Ishikawa (cell line): ENCODE results near the gene TRIM15.

Experiments
- CEBPB ChIP-seq: IDR thresholded peaks from 2 replicates; pipeline ENCODE4 v1.6.1; 2012
- CREB1 ChIP-seq: IDR thresholded peaks from 2 replicates; pipeline ENCODE4 v1.6.1; 2012; ENCODE audit warnings: low read depth
- EGR1 ChIP-seq: IDR thresholded peaks from 2 replicates; pipeline ENCODE4 v1.6.1; 2012
- EP300 ChIP-seq: IDR thresholded peaks from 2 replicates; pipeline ENCODE4 v1.6.1; 2012; ENCODE audit warnings: borderline replicate concordance
- FOXM1 ChIP-seq: IDR thresholded peaks from 2 replicates; pipeline ENCODE4 v1.6.1; 2012; ENCODE audit warnings: low read depth, borderline replicate concordance
- MAX ChIP-seq: IDR thresholded peaks from 2 replicates; pipeline ENCODE4 v1.6.1; 2012
- NFIC ChIP-seq: IDR thresholded peaks from 2 replicates; pipeline ENCODE4 v1.6.1; 2012
- RAD21 ChIP-seq: IDR thresholded peaks from 2 replicates; pipeline ENCODE4 v1.6.1; 2012; ENCODE audit warnings: low read depth
- TAF1 ChIP-seq: IDR thresholded peaks from 2 replicates; pipeline ENCODE4 v1.6.1; 2012; ENCODE audit warnings: low read depth, mild to moderate bottlenecking
- TCF12 ChIP-seq: IDR thresholded peaks from 2 replicates; pipeline ENCODE4 v1.6.1; 2012; ENCODE audit warnings: low read depth
- TEAD4 ChIP-seq: IDR thresholded peaks from 2 replicates; pipeline ENCODE4 v1.6.1; 2012
- USF1 ChIP-seq: IDR thresholded peaks from 2 replicates; pipeline ENCODE4 v1.6.1; 2012
- YY1 ChIP-seq: IDR thresholded peaks from 2 replicates; pipeline ENCODE4 v1.6.1; 2012; ENCODE audit warnings: low read depth
- ZBTB7A ChIP-seq: IDR thresholded peaks from 2 replicates; pipeline ENCODE4 v1.6.1; 2012; ENCODE audit warnings: low read depth
- TF ChIP-seq, protein P1 (sequence below): IDR thresholded peaks from 2 replicates; pipeline ENCODE4 v1.6.1; 2012; ENCODE audit warnings: low read depth, mild to moderate bottlenecking

The TRIM15 gene

DNA sequence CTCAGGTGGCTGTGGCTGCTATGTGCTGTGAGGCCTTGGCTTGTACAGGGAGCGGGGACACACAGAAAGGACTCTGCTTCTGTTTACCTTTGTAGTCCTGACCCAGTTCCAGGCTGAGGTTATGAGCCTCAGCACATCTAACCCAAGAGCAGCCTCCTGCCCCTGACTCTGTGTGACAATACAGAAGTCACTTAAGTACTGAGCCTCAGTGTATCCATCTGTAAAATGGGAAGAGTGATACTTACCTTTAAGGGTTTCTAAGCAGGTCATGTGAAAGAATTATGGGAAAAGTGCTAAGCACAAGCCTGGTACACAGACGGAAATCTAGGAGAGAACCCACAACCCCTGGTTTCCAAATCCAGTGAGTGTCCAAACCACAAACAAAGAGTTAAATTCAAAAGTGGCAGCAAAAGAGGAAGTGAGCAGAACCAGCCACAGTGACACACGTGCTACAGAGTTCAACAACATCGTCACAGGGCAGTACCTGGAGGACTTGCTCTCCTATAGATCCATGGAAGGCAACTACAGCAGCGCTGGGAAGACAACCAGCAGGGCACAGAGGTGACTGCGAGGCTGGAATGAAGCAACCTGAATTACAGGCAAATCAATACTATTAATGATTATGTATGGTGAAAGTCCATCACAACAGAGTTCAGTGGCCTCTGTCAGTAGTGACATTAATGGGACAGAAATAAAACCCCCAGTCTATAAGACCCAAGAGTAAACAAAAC, 37.4 kb downstream of the TRIM15 start:
- TF ChIP-seq EP300: no peak
- TF ChIP-seq CEBPB: no peak
- TF ChIP-seq NFIC: no peak
- TF ChIP-seq TAF1: no peak
- no peak for TF ChIP-seq CREB1
- TF ChIP-seq ZBTB7A: no peak
- no peak for TF ChIP-seq USF1
- no peak for TF ChIP-seq RAD21
- no peak for TF ChIP-seq TCF12
- TF ChIP-seq MAX: no peak
- TF ChIP-seq, protein P1, sequence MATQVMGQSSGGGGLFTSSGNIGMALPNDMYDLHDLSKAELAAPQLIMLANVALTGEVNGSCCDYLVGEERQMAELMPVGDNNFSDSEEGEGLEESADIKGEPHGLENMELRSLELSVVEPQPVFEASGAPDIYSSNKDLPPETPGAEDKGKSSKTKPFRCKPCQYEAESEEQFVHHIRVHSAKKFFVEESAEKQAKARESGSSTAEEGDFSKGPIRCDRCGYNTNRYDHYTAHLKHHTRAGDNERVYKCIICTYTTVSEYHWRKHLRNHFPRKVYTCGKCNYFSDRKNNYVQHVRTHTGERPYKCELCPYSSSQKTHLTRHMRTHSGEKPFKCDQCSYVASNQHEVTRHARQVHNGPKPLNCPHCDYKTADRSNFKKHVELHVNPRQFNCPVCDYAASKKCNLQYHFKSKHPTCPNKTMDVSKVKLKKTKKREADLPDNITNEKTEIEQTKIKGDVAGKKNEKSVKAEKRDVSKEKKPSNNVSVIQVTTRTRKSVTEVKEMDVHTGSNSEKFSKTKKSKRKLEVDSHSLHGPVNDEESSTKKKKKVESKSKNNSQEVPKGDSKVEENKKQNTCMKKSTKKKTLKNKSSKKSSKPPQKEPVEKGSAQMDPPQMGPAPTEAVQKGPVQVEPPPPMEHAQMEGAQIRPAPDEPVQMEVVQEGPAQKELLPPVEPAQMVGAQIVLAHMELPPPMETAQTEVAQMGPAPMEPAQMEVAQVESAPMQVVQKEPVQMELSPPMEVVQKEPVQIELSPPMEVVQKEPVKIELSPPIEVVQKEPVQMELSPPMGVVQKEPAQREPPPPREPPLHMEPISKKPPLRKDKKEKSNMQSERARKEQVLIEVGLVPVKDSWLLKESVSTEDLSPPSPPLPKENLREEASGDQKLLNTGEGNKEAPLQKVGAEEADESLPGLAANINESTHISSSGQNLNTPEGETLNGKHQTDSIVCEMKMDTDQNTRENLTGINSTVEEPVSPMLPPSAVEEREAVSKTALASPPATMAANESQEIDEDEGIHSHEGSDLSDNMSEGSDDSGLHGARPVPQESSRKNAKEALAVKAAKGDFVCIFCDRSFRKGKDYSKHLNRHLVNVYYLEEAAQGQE: no peak
- TF ChIP-seq FOXM1: no peak
- no peak for TF ChIP-seq YY1
- no peak for TF ChIP-seq EGR1

DNA sequence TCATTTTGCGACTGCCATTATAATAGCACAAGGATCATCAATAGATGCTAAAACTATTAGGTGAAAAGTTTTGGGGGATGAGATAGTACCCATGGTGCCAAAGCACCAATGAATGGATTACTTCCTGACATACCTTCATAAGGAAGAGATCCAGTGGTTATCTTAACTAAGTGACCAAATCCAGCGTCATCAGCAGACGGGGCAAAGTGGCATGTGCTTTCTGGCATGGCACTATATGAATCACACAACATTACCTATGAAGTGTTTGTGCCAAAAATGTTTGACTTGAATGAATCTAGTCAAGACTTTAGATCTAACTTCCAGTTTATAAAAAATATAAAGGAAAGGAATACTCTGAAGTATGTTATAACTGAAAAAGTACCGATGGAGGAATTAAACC, 39.0 kb downstream of the TRIM15 start:
- TF ChIP-seq FOXM1 (no peak), TAF1 (no peak), TEAD4 (no peak), CREB1 (no peak), CEBPB (no peak), TCF12 (no peak), EP300 (no peak), MAX (no peak), YY1 (no peak), NFIC (no peak), RAD21 (no peak), EGR1 (no peak), USF1 (no peak)
- TF ChIP-seq, protein P1: no peak

GRCh38 chr6:30204116-30204515, 40.8 kb downstream of the TRIM15 start:
- TF ChIP-seq CEBPB (no peak), FOXM1 (no peak), ZBTB7A (no peak)
- TF ChIP-seq, protein P1: no peak

GRCh38 chr6:30206152-30206551, 42.8 kb downstream of the TRIM15 start:
- no peak for TF ChIP-seq CREB1
- no peak for TF ChIP-seq TCF12
